Aorta (tissue), 5 donors: ENCODE data around the gene PACC1. TPM values are rescaled to one million over a fixed set of nuclear protein-coding genes. Genes with fewer than 3 reads are reported as not detected.
"Not testable (repeated sequence)": the region's sequence is repeated elsewhere in the genome, so short reads cannot be mapped to it uniquely, and the experiment has no call there.

Source experiments
- ATAC-seq: fragments of 200-7000 bp; cut with Tn5 transposase; one replicate; pipeline ENCODE4 v1.9.1; 2022; ENCODE audit warnings: moderate library complexity; ENCODE audit not compliant: low FRiP score
- DNase-seq, 2 donors: peaks; one replicate each; pipeline ENCODE4 v3.0.0-alpha.2; 2020
- H3K27ac ChIP-seq, 2 donors: one replicate each; pipeline ENCODE4 v1.5.1; 2013; ENCODE audit warnings: low read length in 2 of 2, mild to moderate bottlenecking in 2 of 2, moderate library complexity in 2 of 2, control low read depth in 1 of 2, inconsistent platforms in 1 of 2, low read depth in 1 of 2
- H3K27me3 ChIP-seq, 2 donors: one replicate each; pipeline ENCODE4 v1.6.1; 2013; ENCODE audit warnings: control low read depth in 1 of 2, low read length in 1 of 2, mild to moderate bottlenecking in 1 of 2, moderate library complexity in 1 of 2; ENCODE audit not compliant: insufficient read depth in 2 of 2, control insufficient read depth in 1 of 2
- H3K36me3 ChIP-seq, 2 donors: one replicate each; pipeline ENCODE4 v1.6.1; 2013; ENCODE audit warnings: control low read depth in 1 of 2, low read length in 1 of 2, mild to moderate bottlenecking in 1 of 2; ENCODE audit not compliant: insufficient read depth in 2 of 2, control insufficient read depth in 1 of 2
- H3K4me1 ChIP-seq, 2 donors: one replicate each; pipeline ENCODE4 v1.6.1; 2013; ENCODE audit warnings: low read length in 2 of 2, control low read depth in 1 of 2, mild to moderate bottlenecking in 1 of 2, moderate library complexity in 1 of 2; ENCODE audit not compliant: insufficient read depth in 2 of 2, control insufficient read depth in 1 of 2
- H3K4me3 ChIP-seq, 2 donors: one replicate each; pipeline ENCODE4 v1.5.1; 2013; ENCODE audit warnings: low read length in 2 of 2, control low read depth in 1 of 2, mild to moderate bottlenecking in 1 of 2
- H3K9me3 ChIP-seq: one replicate; pipeline ENCODE4 v1.6.1; 2013; ENCODE audit warnings: mild to moderate bottlenecking, low read length; ENCODE audit not compliant: control insufficient read depth
- WGBS, 2 donors: extraction: QIAGEN DNeasy Blood & Tissue Kit; methylation state at CpG; one replicate each; pipeline ENCODE4 v1.1.7; 2013; 5-methylcytosine and 5-hydroxymethylcytosine counted together
- intact Hi-C, 2 donors: fragments of 100-400 bp; cut with DNase I; formaldehyde crosslinking; loops; one replicate each; pipeline versions ENCODE4 v1.14.2 to v1.15.0; 2022
- polyA plus RNA-seq, 2 donors: library from polyadenylated mRNA; stranded (reverse); fragments of 200-250 nt; gene quantifications; one replicate each; pipeline ENCODE4 v1.2.3, GENCODE V29; 2013
- total RNA-seq, 2 donors: library from RNA; stranded (reverse); fragmentation: NEBNext Ultra II Directional; extraction: Animal tissue kit (Norgen Biotek cat#: 25700); gene quantifications; one replicate each; pipeline ENCODE4 v1.2.1, GENCODE V29; 2021
- donor health status: healthy with polysubstance abuse.
- donor health status: Bipolar disorder and iron deficiency.
- donor health status: DM: no; HTN: no; CAD: no.
- donor health status: DM: no; HTN: no; CAD: no.
- donor health status: DM: yes; HTN: yes; CAD: no.

Gene PACC1
- total and polyA plus RNA-seq, 4 donors = 2.8 to 7.5 (median 4.9) TPM

- no peak overlapping the region for H3K27ac ChIP-seq
- no peaks in the 10 kb centered on the region for H3K36me3 ChIP-seq
- no peaks in the 10 kb centered on the region for H3K4me1 ChIP-seq
- DNase-seq = no peak
- no peak for ATAC-seq
- WGBS, 2 donors = 94 to 98% methylated on average over 3 of the region's 3 CpGs
- intact Hi-C loops = no loop called here
- H3K27me3 ChIP-seq = no peaks in the 10 kb centered on the region
- H3K9me3 ChIP-seq = no peaks in the 10 kb centered on the region
- no peak overlapping the region for H3K4me3 ChIP-seq
Observed at GRCh38 chr1:212396638-212397037, 18.0 kb downstream of the PACC1 start.

GRCh38 chr1:212395678-212396437, 18.8 kb downstream of the PACC1 start:
- H3K27ac ChIP-seq, DNase-seq, ATAC-seq, H3K9me3 ChIP-seq, H3K4me1 ChIP-seq, H3K27me3 ChIP-seq, H3K4me3 ChIP-seq, intact Hi-C loops, H3K36me3 ChIP-seq: not testable (repeated sequence)
- WGBS, 2 donors = 94 to 96% methylated on average over 5 of the region's 6 CpGs

GRCh38 chr1:212388985-212389716, 25.5 kb downstream of the PACC1 start:
- Histone ChIP-seq H3K36me3 (peaks cover 0 to 2% of the 10 kb centered on the region in 2 donors), H3K4me1 (no peaks in the 10 kb centered on the region), H3K4me3 (no peak overlapping the region), H3K27me3 (no peaks in the 10 kb centered on the region), H3K27ac (no peak overlapping the region), H3K9me3 (no peaks in the 10 kb centered on the region)
- intact Hi-C loops = no loop called here
- no peak for ATAC-seq
- DNase-seq = no peak
- WGBS, 2 donors = 95 to 99% methylated on average over 1 of the region's 1 CpG

- ATAC-seq = peak; percentile 36
- WGBS, 2 donors = 75 to 91% methylated on average over 1 of the region's 1 CpG
- peaks cover 0 to 2% of the 10 kb centered on the region in 2 donors for H3K36me3 ChIP-seq
Observed at GRCh38 chr1:212386029-212386428, 28.7 kb downstream of the PACC1 start.

GRCh38 chr1:212381397-212382035, 33.2 kb downstream of the PACC1 start:
- Histone ChIP-seq H3K27me3 (no peaks in the 10 kb centered on the region), H3K9me3 (no peaks in the 10 kb centered on the region), H3K4me3 (no peak overlapping the region), H3K4me1 (no peaks in the 10 kb centered on the region), H3K27ac (no peak overlapping the region), H3K36me3 (peaks cover 2 to 12% of the 10 kb centered on the region in 2 donors)
- DNase-seq (no peak), ATAC-seq (no peak)
- 75 to 84% methylated on average over 4 of the region's 4 CpGs for WGBS, 2 donors
- intact Hi-C loops = no loop called here

More at GRCh38 chr1:212386029-212386428, 28.7 kb downstream of the PACC1 start:
- Histone ChIP-seq H3K4me1 (no peaks in the 10 kb centered on the region), H3K9me3 (no peaks in the 10 kb centered on the region), H3K27me3 (no peaks in the 10 kb centered on the region), H3K4me3 (no peak overlapping the region), H3K27ac (no peak overlapping the region)
- no peak for DNase-seq
- intact Hi-C loops = no loop called here

- H3K27ac ChIP-seq = no peak overlapping the region
- WGBS, 2 donors = 94 to 97% methylated on average over 2 of the region's 2 CpGs
- intact Hi-C loops = no loop called here
- no peak for ATAC-seq
- H3K4me3 ChIP-seq = no peak overlapping the region
- H3K27me3 ChIP-seq = no peaks in the 10 kb centered on the region
- H3K9me3 ChIP-seq = no peaks in the 10 kb centered on the region
- peaks cover 2 to 9% of the 10 kb centered on the region in 2 donors for H3K36me3 ChIP-seq
- DNase-seq = no peak
- H3K4me1 ChIP-seq = no peaks in the 10 kb centered on the region
Observed at GRCh38 chr1:212379366-212379765, 35.3 kb downstream of the PACC1 start.

GRCh38 chr1:212377644-212378043, 37.0 kb downstream of the PACC1 start:
- Histone ChIP-seq H3K4me1 (no peaks in the 10 kb centered on the region), H3K36me3 (peaks cover 2 to 9% of the 10 kb centered on the region in 2 donors), H3K27ac (no peak overlapping the region), H3K9me3 (no peaks in the 10 kb centered on the region), H3K4me3 (no peak overlapping the region), H3K27me3 (no peaks in the 10 kb centered on the region)
- ATAC-seq (no peak), DNase-seq (no peak)
- WGBS, 2 donors = 94 to 95% methylated on average over 3 of the region's 3 CpGs
- intact Hi-C loops = no loop called here

- intact Hi-C loops = no loop called here
- no peak overlapping the region for H3K27ac ChIP-seq
Observed at GRCh38 chr1:212375986-212376385, 38.7 kb downstream of the PACC1 start.

More at GRCh38 chr1:212375986-212376385, 38.7 kb downstream of the PACC1 start:
- Histone ChIP-seq H3K27me3 (no peaks in the 10 kb centered on the region), H3K36me3 (peaks cover 2 to 9% of the 10 kb centered on the region in 2 donors), H3K9me3 (no peaks in the 10 kb centered on the region), H3K4me1 (no peaks in the 10 kb centered on the region), H3K4me3 (no peak overlapping the region)
- 79 to 87% methylated on average over 5 of the region's 5 CpGs for WGBS, 2 donors
- no peak for ATAC-seq
- no peak for DNase-seq
